Endothelial cell (in vitro differentiated cells): ENCODE data around the gene DRC3. TPM values are rescaled to one million over a fixed set of nuclear protein-coding genes. Genes with fewer than 3 reads are reported as not detected.
"Not testable (repeated sequence)": the region's sequence is repeated elsewhere in the genome, so short reads cannot be mapped to it uniquely, and the experiment has no call there.

ENCODE experiments used
- DNase-seq: peaks from one replicate; pipeline ENCODE4 v3.0.0; 2021; ENCODE audit warnings: low spot score
- H3K27ac Mint-ChIP-seq: one replicate; pipeline ENCODE4 v1.8.0; 2021; ENCODE audit warnings: mixed read lengths, inconsistent platforms; ENCODE audit not compliant: unreplicated experiment
- H3K27me3 Mint-ChIP-seq: one replicate; pipeline ENCODE4 v1.8.0; 2021; ENCODE audit warnings: mild to moderate bottlenecking, moderate library complexity, mixed read lengths, inconsistent platforms; ENCODE audit not compliant: unreplicated experiment
- H3K36me3 Mint-ChIP-seq: one replicate; pipeline ENCODE4 v1.8.0; 2021; ENCODE audit warnings: mild to moderate bottlenecking, low read depth, mixed read lengths, inconsistent platforms; ENCODE audit not compliant: unreplicated experiment
- H3K4me1 Mint-ChIP-seq: one replicate; pipeline ENCODE4 v1.8.0; 2021; ENCODE audit warnings: mild to moderate bottlenecking, mixed read lengths, inconsistent platforms; ENCODE audit not compliant: unreplicated experiment
- H3K4me3 Mint-ChIP-seq: one replicate; pipeline ENCODE4 v1.8.0; 2021; ENCODE audit warnings: mild to moderate bottlenecking, mixed read lengths, inconsistent platforms; ENCODE audit not compliant: unreplicated experiment
- H3K9me3 Mint-ChIP-seq: one replicate; pipeline ENCODE4 v1.8.0; 2021; ENCODE audit warnings: mixed read lengths, inconsistent platforms; ENCODE audit not compliant: unreplicated experiment
- CTCF ChIP-seq: fragments of 200-600 bp; sonication (generic); IDR thresholded peaks from one replicate; pipeline ENCODE4 v1.5.0; 2021; ENCODE audit warnings: antibody characterized with exemption; ENCODE audit not compliant: unreplicated experiment
- total RNA-seq: library from RNA; stranded (reverse); fragmentation: NEBNext Ultra II Directional; extraction: Animal tissue kit (Norgen Biotek cat#: 25700); gene quantifications from one replicate; pipeline ENCODE4 v1.2.1, GENCODE V29; 2021; ENCODE audit not compliant: unreplicated experiment

The DRC3 gene
- total RNA-seq, 1 donor from 2014 or later: 4.3 TPM

- H3K36me3 Mint-ChIP-seq: no peaks in the 10 kb centered on the region
- H3K27me3 Mint-ChIP-seq: no peaks in the 10 kb centered on the region
- TF ChIP-seq CTCF: no peak
- no peak for DNase-seq
- no peak overlapping the region for H3K4me3 Mint-ChIP-seq
- H3K9me3 Mint-ChIP-seq: no peaks in the 10 kb centered on the region
- H3K4me1 Mint-ChIP-seq: peaks cover 16% of the 10 kb centered on the region
- no peak overlapping the region for H3K27ac Mint-ChIP-seq
Measured at GRCh38 chr17:17937201-17937853, 35.3 kb upstream of the DRC3 start.

GRCh38 chr17:17937958-17938357 is 34.7 kb upstream of the DRC3 start:
- TF ChIP-seq CTCF: no peak
- H3K27ac Mint-ChIP-seq: no peak overlapping the region
- H3K9me3 Mint-ChIP-seq: no peaks in the 10 kb centered on the region
- H3K4me1 Mint-ChIP-seq: peaks cover 21% of the 10 kb centered on the region
- H3K27me3 Mint-ChIP-seq: no peaks in the 10 kb centered on the region
- DNase-seq: no peak
- no peaks in the 10 kb centered on the region for H3K36me3 Mint-ChIP-seq
- H3K4me3 Mint-ChIP-seq: no peak overlapping the region

GRCh38 chr17:17938388-17939107 is 34.1 kb upstream of the DRC3 start:
- DNase-seq: no peak
- Mint-ChIP-seq H3K36me3 (no peaks in the 10 kb centered on the region), H3K9me3 (no peaks in the 10 kb centered on the region), H3K4me3 (no peak overlapping the region), H3K27me3 (no peaks in the 10 kb centered on the region), H3K27ac (no peak overlapping the region), H3K4me1 (peaks cover 26% of the 10 kb centered on the region)
- no peak for TF ChIP-seq CTCF

GRCh38 chr17:17939941-17940340 is 32.7 kb upstream of the DRC3 start:
- not testable (repeated sequence) for H3K9me3 Mint-ChIP-seq

GRCh38 chr17:17940441-17940911 is 32.2 kb upstream of the DRC3 start:
- TF ChIP-seq CTCF: no peak
- Mint-ChIP-seq H3K4me3 (no peak overlapping the region), H3K9me3 (no peaks in the 10 kb centered on the region), H3K36me3 (no peaks in the 10 kb centered on the region), H3K4me1 (peaks cover 27% of the 10 kb centered on the region), H3K27ac (no peak overlapping the region), H3K27me3 (no peaks in the 10 kb centered on the region)
- no peak for DNase-seq

More at GRCh38 chr17:17939941-17940340, 32.7 kb upstream of the DRC3 start:
- DNase-seq, H3K27ac Mint-ChIP-seq, H3K4me3 Mint-ChIP-seq, H3K27me3 Mint-ChIP-seq, H3K36me3 Mint-ChIP-seq: not testable (repeated sequence)
- peaks cover 30% of the 10 kb centered on the region for H3K4me1 Mint-ChIP-seq
